ENCODE measurements around the gene HOXA6. TPM values are rescaled to one million over a fixed set of nuclear protein-coding genes. Genes with fewer than 3 reads are reported as not detected.

The HOXA6 gene
- total RNA-seq, 1 donor, result 11.2 TPM

- H3K4me3 ChIP-seq (ENCODE audit: low read depth, low read length), result peak overlapping the region; percentile 18
- peak; percentile 88 for DNase-seq (ENCODE audit: low read depth)
- TF ChIP-seq, protein P1, sequence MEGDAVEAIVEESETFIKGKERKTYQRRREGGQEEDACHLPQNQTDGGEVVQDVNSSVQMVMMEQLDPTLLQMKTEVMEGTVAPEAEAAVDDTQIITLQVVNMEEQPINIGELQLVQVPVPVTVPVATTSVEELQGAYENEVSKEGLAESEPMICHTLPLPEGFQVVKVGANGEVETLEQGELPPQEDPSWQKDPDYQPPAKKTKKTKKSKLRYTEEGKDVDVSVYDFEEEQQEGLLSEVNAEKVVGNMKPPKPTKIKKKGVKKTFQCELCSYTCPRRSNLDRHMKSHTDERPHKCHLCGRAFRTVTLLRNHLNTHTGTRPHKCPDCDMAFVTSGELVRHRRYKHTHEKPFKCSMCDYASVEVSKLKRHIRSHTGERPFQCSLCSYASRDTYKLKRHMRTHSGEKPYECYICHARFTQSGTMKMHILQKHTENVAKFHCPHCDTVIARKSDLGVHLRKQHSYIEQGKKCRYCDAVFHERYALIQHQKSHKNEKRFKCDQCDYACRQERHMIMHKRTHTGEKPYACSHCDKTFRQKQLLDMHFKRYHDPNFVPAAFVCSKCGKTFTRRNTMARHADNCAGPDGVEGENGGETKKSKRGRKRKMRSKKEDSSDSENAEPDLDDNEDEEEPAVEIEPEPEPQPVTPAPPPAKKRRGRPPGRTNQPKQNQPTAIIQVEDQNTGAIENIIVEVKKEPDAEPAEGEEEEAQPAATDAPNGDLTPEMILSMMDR (IDR thresholded peaks at IDR 0.05; ENCODE audit: insufficient read depth, low read depth, low read length), result no peak
These were observed 32.1 kb downstream of the HOXA6 start for GRCh38 chr7:27115221-27116026.

- TF ChIP-seq, protein P1 (IDR thresholded peaks at IDR 0.05; ENCODE audit: insufficient read depth, low read depth, low read length), result no peak
- no peak for DNase-seq (ENCODE audit: low read depth)
- H3K4me3 ChIP-seq (ENCODE audit: low read depth, low read length), result no peak overlapping the region
These were observed 32.7 kb downstream of the HOXA6 start for GRCh38 chr7:27114881-27115220.

GRCh38 chr7:27113991-27114769 lies 33.4 kb downstream of the HOXA6 start:
- no peak for DNase-seq (ENCODE audit: low read depth)
- TF ChIP-seq, protein P1 (IDR thresholded peaks at IDR 0.05; ENCODE audit: insufficient read depth, low read depth, low read length), result no peak
- peak overlapping the region; percentile 12 for H3K4me3 ChIP-seq (ENCODE audit: low read depth, low read length)

DNA sequence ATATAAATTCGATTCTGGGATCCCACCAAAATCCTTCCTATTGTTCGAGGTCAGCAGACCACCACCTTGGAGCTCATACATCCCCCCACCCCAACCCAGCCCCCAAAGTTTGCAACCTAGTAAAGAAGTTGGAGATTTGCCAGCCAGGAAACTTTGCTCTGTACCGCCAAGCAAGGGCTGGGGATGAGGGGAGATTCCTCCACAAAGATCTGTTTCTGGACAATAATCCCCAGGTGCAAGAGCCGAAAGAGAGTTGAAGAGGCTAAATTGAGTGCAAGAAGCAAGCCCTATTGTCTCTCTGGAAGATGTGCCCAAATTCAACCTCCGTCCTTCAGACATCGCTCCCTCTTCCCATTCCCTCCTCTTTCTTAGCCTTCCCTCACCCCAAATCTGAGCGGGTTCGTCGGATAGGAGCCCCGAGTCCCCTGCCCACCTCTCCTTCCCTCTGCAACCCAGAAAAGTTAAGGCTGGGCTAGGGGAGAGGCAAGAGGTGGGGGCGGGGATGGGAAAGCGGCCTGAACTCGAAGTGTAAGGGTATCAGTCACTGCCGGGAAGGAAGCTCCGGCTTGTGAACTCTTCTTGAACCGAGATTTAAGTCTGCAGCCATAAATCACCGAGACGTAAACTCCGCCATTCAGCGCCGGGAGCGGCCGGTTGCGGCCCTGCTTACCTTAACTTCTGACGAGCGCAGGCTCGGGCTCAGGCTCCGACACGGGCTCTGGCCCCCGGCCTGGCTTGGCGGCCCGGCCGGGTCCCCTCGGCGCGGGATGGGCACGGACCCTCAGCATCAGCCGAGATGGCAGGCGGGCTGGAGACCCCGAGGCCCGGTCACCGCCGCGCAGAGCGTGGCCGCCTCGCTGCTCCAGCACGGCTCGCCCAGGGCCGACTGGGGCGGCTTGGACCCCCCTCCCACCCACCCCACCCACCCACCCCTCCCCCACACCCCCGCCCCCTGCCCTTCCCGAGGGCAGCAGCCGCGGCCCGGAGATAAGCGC lies 34.3 kb downstream of the HOXA6 start:
- peak; percentile 86 for DNase-seq (ENCODE audit: low read depth)
- H3K4me3 ChIP-seq (ENCODE audit: low read depth, low read length), result peak overlapping the region; percentile 38
- TF ChIP-seq, protein P1 (IDR thresholded peaks at IDR 0.05; ENCODE audit: insufficient read depth, low read depth, low read length), result no peak

GRCh38 chr7:27112361-27112760 lies 35.2 kb downstream of the HOXA6 start:
- TF ChIP-seq, protein P1 (IDR thresholded peaks at IDR 0.05; ENCODE audit: insufficient read depth, low read depth, low read length), result no peak
- no peak overlapping the region for H3K4me3 ChIP-seq (ENCODE audit: low read depth, low read length)

DNA sequence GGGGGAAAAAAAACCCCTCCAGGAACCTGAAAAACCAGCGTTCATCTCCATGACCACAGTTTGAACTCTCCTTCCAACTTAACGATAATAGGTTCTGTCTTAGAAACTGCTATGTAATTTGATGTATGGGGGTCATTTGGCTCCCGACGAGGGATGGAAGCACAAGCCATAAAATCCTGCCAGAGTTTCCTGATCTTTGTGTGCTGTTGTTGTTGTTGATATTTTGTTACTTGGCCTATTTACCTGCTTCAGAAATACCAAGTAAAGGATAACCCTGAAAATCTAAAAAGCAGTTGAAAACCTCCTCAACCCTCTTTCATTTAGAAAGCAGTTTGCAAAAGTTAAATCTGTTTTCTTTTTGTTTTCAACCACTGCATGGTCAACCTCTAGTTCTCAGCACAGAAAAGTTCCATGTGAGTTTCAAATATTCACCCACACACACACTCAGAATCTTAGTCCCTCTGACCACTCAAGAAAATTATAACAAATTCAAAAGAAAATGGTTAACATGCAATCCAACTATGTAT lies 35.8 kb downstream of the HOXA6 start:
- H3K4me3 ChIP-seq (ENCODE audit: low read depth, low read length), result no peak overlapping the region
- TF ChIP-seq, protein P1 (IDR thresholded peaks at IDR 0.05; ENCODE audit: insufficient read depth, low read depth, low read length), result no peak
- no peak for DNase-seq (ENCODE audit: low read depth)

More at GRCh38 chr7:27112361-27112760, 35.2 kb downstream of the HOXA6 start:
- DNase-seq (ENCODE audit: low read depth), result no peak
